Posterior vena cava (tissue), 2 donors: ENCODE results near the gene UBQLN4. TPM values are rescaled to one million over a fixed set of nuclear protein-coding genes. Genes with fewer than 3 reads are reported as not detected.
"Not testable (repeated sequence)": the region's sequence is repeated elsewhere in the genome, so short reads cannot be mapped to it uniquely, and the experiment has no call there.

Source experiments
- DNase-seq: peaks from one replicate; pipeline ENCODE4 v3.0.0-alpha.2; 2020; ENCODE audit warnings: low spot score
- intact Hi-C, 2 donors: fragments of 100-400 bp; cut with DNase I; formaldehyde crosslinking; loops; one replicate each; pipeline versions ENCODE4 v1.14.1 to v1.14.2; 2022 to 2023
- total RNA-seq, 2 donors: library from RNA; stranded (reverse); fragmentation: NEBNext Ultra II Directional; extraction: Animal tissue kit (Norgen Biotek cat#: 25700); gene quantifications; one replicate each; pipeline ENCODE4 v1.2.1, GENCODE V29; 2021
- donor health status: DM: yes; HTN: yes; CAD: no.
- donor health status: DM: yes; HTN: yes; CAD: no.

The UBQLN4 gene
- total RNA-seq, 2 donors from 2014 or later: 18.0 to 29.1 TPM

- DNase-seq: peak; percentile 90
- intact Hi-C loops: no loop called here
Observed at GRCh38 chr1:156082309-156083091, 28.9 kb upstream of the UBQLN4 start, which contains the start of gene MEX3A. Gene MEX3A (minus strand): TSS chr1:156082465. CDS start chr1:156081998, 467 bp downstream.

GRCh38 chr1:156081917-156082308 is 28.3 kb upstream of the UBQLN4 start:
- intact Hi-C loops: no loop called here
- DNase-seq: no peak

GRCh38 chr1:156081180-156081916 is 27.8 kb upstream of the UBQLN4 start:
- intact Hi-C loops: no loop called here
- DNase-seq: no peak

GRCh38 chr1:156080863-156081179 is 27.2 kb upstream of the UBQLN4 start:
- DNase-seq: no peak
- intact Hi-C loops: no loop called here

- intact Hi-C loops: no loop called here
- no peak for DNase-seq
Observed at GRCh38 chr1:156080241-156080862, 26.8 kb upstream of the UBQLN4 start.

- DNase-seq: no peak
- intact Hi-C loops: no loop called here
Observed at GRCh38 chr1:156079762-156080161, 26.2 kb upstream of the UBQLN4 start.

- intact Hi-C loops: no loop called here
- DNase-seq: no peak
Observed at GRCh38 chr1:156078728-156079127, 25.1 kb upstream of the UBQLN4 start.

GRCh38 chr1:156077430-156077760 is 23.8 kb upstream of the UBQLN4 start:
- DNase-seq: no peak
- intact Hi-C loops: no loop called here

GRCh38 chr1:156076609-156077429 is 23.2 kb upstream of the UBQLN4 start:
- no peak for DNase-seq
- intact Hi-C loops: no loop called here

- DNase-seq: no peak
Observed at GRCh38 chr1:156075775-156076204, 22.2 kb upstream of the UBQLN4 start.

GRCh38 chr1:156075162-156075561 is 21.6 kb upstream of the UBQLN4 start:
- intact Hi-C loops: no loop called here
- no peak for DNase-seq

More at GRCh38 chr1:156075775-156076204, 22.2 kb upstream of the UBQLN4 start:
- intact Hi-C loops: no loop called here

- DNase-seq: no peak
- intact Hi-C loops: no loop called here
Observed at GRCh38 chr1:156074661-156075060, 21.1 kb upstream of the UBQLN4 start.

- DNase-seq: no peak
- intact Hi-C loops: no loop called here
Observed at GRCh38 chr1:156073740-156074139, 20.1 kb upstream of the UBQLN4 start.

GRCh38 chr1:156073110-156073687 is 19.6 kb upstream of the UBQLN4 start:
- DNase-seq: no peak
- intact Hi-C loops: no loop called here

GRCh38 chr1:156072251-156072650 is 18.7 kb upstream of the UBQLN4 start:
- DNase-seq: no peak
- intact Hi-C loops: no loop called here

GRCh38 chr1:156071332-156071816 is 17.8 kb upstream of the UBQLN4 start:
- intact Hi-C loops, DNase-seq: not testable (repeated sequence)

GRCh38 chr1:156070548-156070947 is 16.9 kb upstream of the UBQLN4 start:
- no peak for DNase-seq
- intact Hi-C loops: no loop called here

GRCh38 chr1:156069490-156070455 is 16.2 kb upstream of the UBQLN4 start:
- intact Hi-C loops: no loop called here

More at GRCh38 chr1:156069490-156070455, 16.2 kb upstream of the UBQLN4 start:
- no peak for DNase-seq
